ELR (cell line): ENCODE measurements around the gene NUTM2D.
"Not testable (repeated sequence)": the region's sequence is repeated elsewhere in the genome, so short reads cannot be mapped to it uniquely, and the experiment has no call there.

Source experiments
- DNase-seq: peaks from one replicate; pipeline ENCODE4 v3.0.0-alpha.2; 2015; ENCODE audit warnings: low read depth

Gene NUTM2D

GRCh38 chr10:87357444-87357843 lies at the start of gene NUTM2D:
TSS of gene NUTM2D (plus strand) at chr10:87357744. CDS start at chr10:87358266, 522 bp downstream.
- DNase-seq, result not testable (repeated sequence)

- not testable (repeated sequence) for DNase-seq
These were observed 48.8 kb upstream of the NUTM2D start for GRCh38 chr10:87308702-87309101.

- not testable (repeated sequence) for DNase-seq
These were observed 47.9 kb upstream of the NUTM2D start for GRCh38 chr10:87309657-87310056.

GRCh38 chr10:87311521-87311920 lies 46.0 kb upstream of the NUTM2D start:
- DNase-seq, result not testable (repeated sequence)

- not testable (repeated sequence) for DNase-seq
These were observed 43.7 kb upstream of the NUTM2D start for GRCh38 chr10:87313649-87314359.

GRCh38 chr10:87314360-87314973 lies 43.1 kb upstream of the NUTM2D start:
- DNase-seq, result not testable (repeated sequence)

- DNase-seq, result not testable (repeated sequence)
These were observed 36.0 kb upstream of the NUTM2D start for GRCh38 chr10:87321505-87321904.

GRCh38 chr10:87324559-87324958 lies 33.0 kb upstream of the NUTM2D start:
- not testable (repeated sequence) for DNase-seq

GRCh38 chr10:87327958-87328357 lies 29.6 kb upstream of the NUTM2D start:
- DNase-seq, result peak; percentile 50

- DNase-seq, result not testable (repeated sequence)
These were observed 28.4 kb upstream of the NUTM2D start for GRCh38 chr10:87329131-87329530.

GRCh38 chr10:87332687-87333086 lies 24.9 kb upstream of the NUTM2D start:
- DNase-seq, result not testable (repeated sequence)

GRCh38 chr10:87340411-87340810 lies 17.1 kb upstream of the NUTM2D start:
- peak; percentile 41 for DNase-seq

- DNase-seq, result not testable (repeated sequence)
These were observed 15.9 kb upstream of the NUTM2D start for GRCh38 chr10:87341546-87342142.

- peak; percentile 87 for DNase-seq
These were observed 15.3 kb upstream of the NUTM2D start for GRCh38 chr10:87342249-87342710.

- DNase-seq, result peak; percentile 83
These were observed 14.8 kb upstream of the NUTM2D start for GRCh38 chr10:87342711-87343258.

- not testable (repeated sequence) for DNase-seq
These were observed 11.8 kb upstream of the NUTM2D start for GRCh38 chr10:87345743-87346142.

GRCh38 chr10:87350161-87350560 lies 7.4 kb upstream of the NUTM2D start:
- DNase-seq, result not testable (repeated sequence)

GRCh38 chr10:87352825-87353224 lies 4.7 kb upstream of the NUTM2D start:
- not testable (repeated sequence) for DNase-seq

- DNase-seq, result not testable (repeated sequence)
These were observed 2.4 kb upstream of the NUTM2D start for GRCh38 chr10:87355110-87355509.

- DNase-seq, result not testable (repeated sequence)
These were observed 615 bp downstream of the NUTM2D start for GRCh38 chr10:87358159-87358558.

GRCh38 chr10:87369514-87370112 lies 12.1 kb downstream of the NUTM2D start:
- not testable (repeated sequence) for DNase-seq

GRCh38 chr10:87374091-87374490 lies 16.5 kb downstream of the NUTM2D start:
- DNase-seq, result peak; percentile 52
